Endothelial cell of umbilical vein (primary cell): ENCODE measurements around the gene PPP1R9B. TPM values are rescaled to one million over a fixed set of nuclear protein-coding genes. Genes with fewer than 3 reads are reported as not detected.

Experiments used
- BruUV-seq: library from RNA; stranded (reverse); fragments of 400-500 nt; replicated peaks from 2 replicates; lab custom pipeline; 2021; lab: Mats Ljungman, UMichigan
- CTCF ChIA-PET: fragments of 300-600, 350-600 bp; sonication (Branson Sonifier 250); formaldehyde crosslinking; loops from one replicate; lab custom pipeline; 2021; ENCODE audit warnings: antibody characterized with exemption, inconsistent platforms; lab: Charles Lee
- POLR2A ChIA-PET: fragments of 300-600, 350-600 bp; sonication (Branson Sonifier 250); formaldehyde crosslinking; loops from one replicate; lab custom pipeline; 2021; ENCODE audit warnings: antibody characterized with exemption, inconsistent platforms; lab: Charles Lee
- DNase-seq: peaks from one replicate; pipeline ENCODE4 v3.0.0-alpha.2; 2011; ENCODE audit warnings: low read depth, low spot score
- FAIRE-seq: peaks from 2 replicates; lab custom pipeline; 2011; peaks lifted over from hg19 to GRCh38; lab: Jason Lieb, UNC
- H2AFZ ChIP-seq: 2 replicates; pipeline ENCODE4 v1.6.0; 2012; ENCODE audit warnings: low read depth, low read length, control low read depth, inconsistent platforms
- H3K27ac ChIP-seq: 2 replicates; pipeline ENCODE4 v1.5.1; 2011; ENCODE audit warnings: low read depth, mild to moderate bottlenecking, control low read depth, low read length, moderate library complexity; ENCODE audit not compliant: insufficient read depth
- H3K27me3 ChIP-seq, 2 experiments: 2 replicates each; pipeline versions ENCODE4 v1.6.0 to v1.6.1; 2011; ENCODE audit warnings: low read length in 2 of 2, mixed read lengths in 1 of 2; ENCODE audit not compliant: control insufficient read depth in 2 of 2, insufficient read depth in 2 of 2
- H3K36me3 ChIP-seq, 2 experiments: 2 replicates in 1 of 2; 3 replicates in 1 of 2; pipeline ENCODE4 v1.5.1; 2011; ENCODE audit warnings: low read length in 2 of 2, mild to moderate bottlenecking in 1 of 2, moderate library complexity in 1 of 2; ENCODE audit not compliant: control insufficient read depth in 2 of 2, insufficient read depth in 2 of 2; ENCODE audit errors: extremely low read depth in 1 of 2
- H3K4me1 ChIP-seq: 3 replicates; pipeline ENCODE4 v1.5.1; 2011; ENCODE audit warnings: mild to moderate bottlenecking, low read length; ENCODE audit not compliant: control insufficient read depth, insufficient read depth; ENCODE audit errors: extremely low read depth
- H3K4me2 ChIP-seq: 2 replicates; pipeline ENCODE4 v1.6.1; 2011; ENCODE audit warnings: low read length, control low read depth, mixed read lengths; ENCODE audit not compliant: insufficient read depth
- H3K4me3 ChIP-seq, 3 experiments: fragments of 200-600 bp in 1 of 3; sonication (generic), shearing (Covaris generic) in 1 of 3; replicated peaks in 1 of 3; 2 replicates each; pipeline ENCODE4 v1.5.1; 2011 to 2016; ENCODE audit warnings: control low read depth in 3 of 3, low read length in 3 of 3, mild to moderate bottlenecking in 2 of 3, inconsistent platforms in 1 of 3, low read depth in 1 of 3, moderate library complexity in 1 of 3; ENCODE audit not compliant: insufficient read depth in 1 of 3
- H3K79me2 ChIP-seq: 2 replicates; pipeline ENCODE4 v1.6.0; 2012; ENCODE audit warnings: low read length, inconsistent platforms; ENCODE audit not compliant: control insufficient read depth, insufficient read depth
- H3K9ac ChIP-seq: replicated peaks from 2 replicates; pipeline ENCODE3; 2011; ENCODE audit warnings: low read length, control low read depth; ENCODE audit not compliant: insufficient read depth; ENCODE audit errors: extremely low read depth
- H3K9me1 ChIP-seq: replicated peaks from 3 replicates; pipeline ENCODE4 v1.6.0; 2011; ENCODE audit warnings: mild to moderate bottlenecking, low read length; ENCODE audit not compliant: control insufficient read depth, insufficient read depth; ENCODE audit errors: extremely low read depth
- H3K9me3 ChIP-seq: replicated peaks from 2 replicates; pipeline ENCODE4 v1.5.1; 2012; ENCODE audit warnings: low read length, inconsistent platforms; ENCODE audit not compliant: control insufficient read depth, insufficient read depth
- H4K20me1 ChIP-seq: replicated peaks from 2 replicates; pipeline ENCODE3; 2011; ENCODE audit warnings: mild to moderate bottlenecking, low read length; ENCODE audit not compliant: control insufficient read depth, insufficient read depth; ENCODE audit errors: extremely low read depth
- EZH2 ChIP-seq: IDR thresholded peaks from 2 replicates; pipeline ENCODE4 v1.6.1; 2012; ENCODE audit warnings: borderline replicate concordance, low read depth, mild to moderate bottlenecking, moderate library complexity, low read length, inconsistent platforms; ENCODE audit not compliant: severe bottlenecking
- FOS ChIP-seq: IDR thresholded peaks from 2 replicates; pipeline ENCODE4 v1.6.1; 2011; ENCODE audit warnings: mild to moderate bottlenecking, low read length, moderate library complexity, borderline replicate concordance; ENCODE audit not compliant: insufficient read depth
- GATA2 ChIP-seq: IDR thresholded peaks from 2 replicates; pipeline ENCODE4 v1.7.0; 2011; ENCODE audit warnings: low read depth, mild to moderate bottlenecking, moderate library complexity, mixed read lengths, low read length; ENCODE audit not compliant: insufficient read length, insufficient read depth
- JUN ChIP-seq: IDR thresholded peaks from 2 replicates; pipeline ENCODE4 v1.6.1; 2011; ENCODE audit warnings: borderline replicate concordance, low read depth; ENCODE audit not compliant: insufficient read length, insufficient read depth
- MAX ChIP-seq: IDR thresholded peaks from 2 replicates; pipeline ENCODE4 v1.6.1; 2011; ENCODE audit not compliant: insufficient read depth, insufficient read length
- MYC ChIP-seq: IDR thresholded peaks from one replicate; pipeline ENCODE4 v1.6.1; 2011; ENCODE audit warnings: mild to moderate bottlenecking, low read depth, low read length
- POLR2A ChIP-seq: IDR thresholded peaks from 2 replicates; pipeline ENCODE4 v1.6.1; 2012; ENCODE audit warnings: low read depth, mild to moderate bottlenecking, control low read depth, low read length
- POLR2AphosphoS5 ChIP-seq: IDR thresholded peaks from 2 replicates; pipeline ENCODE4 v1.6.1; 2012; ENCODE audit warnings: low read depth, mild to moderate bottlenecking, control low read depth, low read length, moderate library complexity; ENCODE audit not compliant: insufficient read depth
- dilution Hi-C: fragments of 300-500 bp; cut with MboI; formaldehyde crosslinking; loops from one replicate; pipeline ENCODE4 v1.15.0; 2019; ENCODE audit warnings: low sequenced_read_pairs; ENCODE audit not compliant: extremely low pct_ligation_motif_present
- intact Hi-C: fragments of 100-400 bp; cut with micrococcal nuclease; formaldehyde crosslinking; loops from one replicate; pipeline ENCODE4 v1.10.0; 2022
- polyA plus RNA-seq, 4 experiments: library from polyadenylated mRNA; depleted of rRNA in 3 of 4; stranded (reverse) in 3 of 4; unstranded in 1 of 4; fragments of >200 nt; gene quantifications; 2 replicates each; pipeline versions ENCODE4 v1.2.1 to v1.2.3, GENCODE V29; 2011 to 2012; ENCODE audit warnings: missing spikeins in 1 of 4
- total RNA-seq: library from RNA; stranded (reverse); gene quantifications from 2 replicates; pipeline ENCODE4 v1.2.3, GENCODE V29; 2021
- TF ChIP-seq, protein P1 (sequence below), 2 donors: IDR thresholded peaks; 1 replicate in 1 of 2; 2 replicates in 1 of 2; pipeline ENCODE4 v1.5.1; 2011; ENCODE audit warnings: low read length in 2 of 2, mild to moderate bottlenecking in 2 of 2, moderate library complexity in 2 of 2, control low read depth in 1 of 2, inconsistent platforms in 1 of 2, low read depth in 1 of 2; ENCODE audit not compliant: insufficient read depth in 1 of 2; ENCODE audit errors: extremely low read depth in 1 of 2

PPP1R9B gene
- total and polyA plus RNA-seq, 2 donors (not counting 3 experiments of a cell fraction or from before 2014, with no cell fraction given), result 20.1 to 60.2 TPM

GRCh38 chr17:50143461-50144176 is 6.9 kb downstream of the PPP1R9B start:
- DNase-seq (no peak), FAIRE-seq (no peak)
- Histone ChIP-seq H2AFZ (no peak overlapping the region), H3K9me1 (no peaks in the 10 kb centered on the region), H3K4me1 (peaks cover 51% of the 10 kb centered on the region), H3K9me3 (no peaks in the 10 kb centered on the region), H3K4me3 (no peak overlapping the region), H3K36me3 (peaks cover 10 to 44% of the 10 kb centered on the region in 2 experiments), H3K9ac (no peak overlapping the region), H3K27me3 (no peaks in the 10 kb centered on the region), H3K79me2 (peaks cover 63% of the 10 kb centered on the region), H4K20me1 (no peaks in the 10 kb centered on the region), H3K27ac (no peak overlapping the region), H3K4me2 (no peak overlapping the region)
- BruUV-seq, result no TSS peak
- intact Hi-C loops (no loop called here), dilution Hi-C loops (no loop called here)
- TF ChIP-seq POLR2A (no peak), EZH2 (no peak), MAX (no peak), MYC (no peak), GATA2 (no peak), FOS (no peak), JUN (no peak), POLR2AphosphoS5 (no peak)
- TF ChIP-seq, protein P1, sequence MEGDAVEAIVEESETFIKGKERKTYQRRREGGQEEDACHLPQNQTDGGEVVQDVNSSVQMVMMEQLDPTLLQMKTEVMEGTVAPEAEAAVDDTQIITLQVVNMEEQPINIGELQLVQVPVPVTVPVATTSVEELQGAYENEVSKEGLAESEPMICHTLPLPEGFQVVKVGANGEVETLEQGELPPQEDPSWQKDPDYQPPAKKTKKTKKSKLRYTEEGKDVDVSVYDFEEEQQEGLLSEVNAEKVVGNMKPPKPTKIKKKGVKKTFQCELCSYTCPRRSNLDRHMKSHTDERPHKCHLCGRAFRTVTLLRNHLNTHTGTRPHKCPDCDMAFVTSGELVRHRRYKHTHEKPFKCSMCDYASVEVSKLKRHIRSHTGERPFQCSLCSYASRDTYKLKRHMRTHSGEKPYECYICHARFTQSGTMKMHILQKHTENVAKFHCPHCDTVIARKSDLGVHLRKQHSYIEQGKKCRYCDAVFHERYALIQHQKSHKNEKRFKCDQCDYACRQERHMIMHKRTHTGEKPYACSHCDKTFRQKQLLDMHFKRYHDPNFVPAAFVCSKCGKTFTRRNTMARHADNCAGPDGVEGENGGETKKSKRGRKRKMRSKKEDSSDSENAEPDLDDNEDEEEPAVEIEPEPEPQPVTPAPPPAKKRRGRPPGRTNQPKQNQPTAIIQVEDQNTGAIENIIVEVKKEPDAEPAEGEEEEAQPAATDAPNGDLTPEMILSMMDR (IDR thresholded peaks at IDR 0.05; ENCODE audit: extremely low read depth in 1 of 2, insufficient read depth in 1 of 2, low read depth in 1 of 2, low read length in 2 of 2), result no peak
- ChIA-PET CTCF (interaction anchor here (1.6 to 2.0 kb wide), 2 partner anchors 9 to 18 kb away, joined by 6 to 8 read pairs; no protein-coding TSS in a partner anchor), POLR2A (no interaction called here)
